Ascending aorta (tissue), 2 donors: ENCODE data around the gene LARGE1. TPM values are rescaled to one million over a fixed set of nuclear protein-coding genes. Genes with fewer than 3 reads are reported as not detected.

ENCODE experiments used
- DNase-seq, 2 donors: peaks; one replicate each; pipeline ENCODE4 v3.0.0-alpha.2; 2019; ENCODE audit warnings: low spot score in 2 of 2
- H3K27ac ChIP-seq, 2 donors: fragments of 200-600 bp; sonication (generic); one replicate each; pipeline ENCODE4 v1.5.1; 2016 to 2017; ENCODE audit warnings: mild to moderate bottlenecking in 1 of 2
- H3K27me3 ChIP-seq: fragments of 200-600 bp; sonication (generic); one replicate; pipeline ENCODE4 v1.5.1; 2017
- H3K36me3 ChIP-seq, 2 donors: fragments of 200-600 bp; sonication (generic); one replicate each; pipeline ENCODE4 v1.5.1; 2016
- H3K4me1 ChIP-seq, 2 donors: fragments of 200-600 bp; sonication (generic); one replicate each; pipeline ENCODE4 v1.5.1; 2016 to 2017; ENCODE audit warnings: mild to moderate bottlenecking in 1 of 2
- H3K4me3 ChIP-seq, 2 donors: fragments of 200-600 bp; sonication (generic); one replicate each; pipeline ENCODE4 v1.5.1; 2016 to 2017; ENCODE audit warnings: mild to moderate bottlenecking in 1 of 2
- H3K9me3 ChIP-seq, 2 donors: fragments of 200-600 bp; sonication (generic); one replicate each; pipeline ENCODE4 v1.5.1; 2016
- intact Hi-C: fragments of 100-400 bp; cut with DNase I; formaldehyde crosslinking; loops from one replicate; pipeline ENCODE4 v1.15.1; 2023
- total RNA-seq: library from RNA; depleted of rRNA; stranded (reverse); fragments of >200 nt; gene quantifications from one replicate; pipeline ENCODE4 v1.1.0, GENCODE V29; 2016
- TF ChIP-seq, protein P1 (sequence below), 3 experiments: fragments of 200-600 bp in 2 of 3; fragments of 450-650 bp in 1 of 3; sonication (generic) in 2 of 3; IDR thresholded peaks; one replicate each; pipeline ENCODE4 v1.5.1; 2016 to 2019; ENCODE audit warnings: antibody characterized with exemption in 3 of 3, mild to moderate bottlenecking in 1 of 3, moderate library complexity in 1 of 3

The LARGE1 gene
- total RNA-seq, 1 donor from 2014 or later, result 40.6 TPM

DNA sequence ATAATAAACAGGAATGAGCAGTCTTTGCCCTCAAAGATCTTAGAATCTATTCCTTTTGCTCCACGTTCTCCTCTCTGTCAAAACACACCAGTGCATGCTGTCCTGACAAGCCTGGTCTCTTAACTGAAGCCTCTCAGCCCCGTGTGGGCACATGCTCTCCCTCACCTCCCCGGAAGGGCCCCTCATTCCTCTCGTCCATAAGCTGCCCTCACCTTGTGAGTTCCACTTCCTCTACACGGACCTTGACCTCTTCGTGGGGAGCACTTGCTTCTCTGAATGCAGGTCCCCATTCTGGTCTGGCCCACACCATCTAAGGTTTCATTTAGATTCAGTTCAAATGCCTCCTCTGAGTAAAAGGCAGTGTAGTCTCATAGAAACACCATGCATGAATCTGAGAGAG, 449.8 kb downstream of the LARGE1 start:
- DNase-seq, result no peak
- intact Hi-C loops, result no loop called here
- H3K9me3 ChIP-seq, result no peaks in the 10 kb centered on the region
- H3K4me3 ChIP-seq, result no peak overlapping the region
- no peaks in the 10 kb centered on the region for H3K27me3 ChIP-seq
- TF ChIP-seq, protein P1, sequence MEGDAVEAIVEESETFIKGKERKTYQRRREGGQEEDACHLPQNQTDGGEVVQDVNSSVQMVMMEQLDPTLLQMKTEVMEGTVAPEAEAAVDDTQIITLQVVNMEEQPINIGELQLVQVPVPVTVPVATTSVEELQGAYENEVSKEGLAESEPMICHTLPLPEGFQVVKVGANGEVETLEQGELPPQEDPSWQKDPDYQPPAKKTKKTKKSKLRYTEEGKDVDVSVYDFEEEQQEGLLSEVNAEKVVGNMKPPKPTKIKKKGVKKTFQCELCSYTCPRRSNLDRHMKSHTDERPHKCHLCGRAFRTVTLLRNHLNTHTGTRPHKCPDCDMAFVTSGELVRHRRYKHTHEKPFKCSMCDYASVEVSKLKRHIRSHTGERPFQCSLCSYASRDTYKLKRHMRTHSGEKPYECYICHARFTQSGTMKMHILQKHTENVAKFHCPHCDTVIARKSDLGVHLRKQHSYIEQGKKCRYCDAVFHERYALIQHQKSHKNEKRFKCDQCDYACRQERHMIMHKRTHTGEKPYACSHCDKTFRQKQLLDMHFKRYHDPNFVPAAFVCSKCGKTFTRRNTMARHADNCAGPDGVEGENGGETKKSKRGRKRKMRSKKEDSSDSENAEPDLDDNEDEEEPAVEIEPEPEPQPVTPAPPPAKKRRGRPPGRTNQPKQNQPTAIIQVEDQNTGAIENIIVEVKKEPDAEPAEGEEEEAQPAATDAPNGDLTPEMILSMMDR (IDR thresholded peaks at IDR 0.05), result no peak
- no peak overlapping the region for H3K27ac ChIP-seq
- no peaks in the 10 kb centered on the region for H3K4me1 ChIP-seq
- H3K36me3 ChIP-seq, result no peaks in the 10 kb centered on the region

DNA sequence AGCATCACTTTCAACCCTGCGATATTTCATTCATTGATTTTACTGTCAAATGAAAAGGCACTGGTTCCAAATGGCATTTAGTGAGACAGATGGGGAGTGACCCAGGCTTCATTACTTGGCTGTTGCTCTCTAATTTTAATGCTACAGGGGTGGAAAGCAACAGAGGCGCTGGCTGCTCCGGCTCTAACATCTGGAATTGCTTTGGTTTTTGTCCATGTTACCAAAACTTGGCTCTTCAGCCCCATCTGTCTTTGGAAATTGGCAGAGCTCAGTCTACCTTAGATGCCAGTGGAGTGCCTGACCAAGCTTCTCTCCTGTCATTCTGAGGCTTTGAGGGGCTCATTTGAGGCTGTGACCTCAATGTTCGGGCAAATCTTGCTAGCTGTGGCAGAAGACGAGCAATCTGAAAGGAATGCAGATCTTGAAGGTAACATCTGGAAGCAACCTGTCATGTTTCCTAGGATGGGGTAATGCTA, 452.6 kb downstream of the LARGE1 start:
- H3K4me1 ChIP-seq, result no peaks in the 10 kb centered on the region
- no peak overlapping the region for H3K4me3 ChIP-seq
- no peaks in the 10 kb centered on the region for H3K36me3 ChIP-seq
- H3K27me3 ChIP-seq, result no peaks in the 10 kb centered on the region
- peaks cover 0 to 2% of the 10 kb centered on the region in 2 donors for H3K9me3 ChIP-seq
- intact Hi-C loops, result no loop called here
- DNase-seq, result no peak
- H3K27ac ChIP-seq, result no peak overlapping the region
- TF ChIP-seq, protein P1 (IDR thresholded peaks at IDR 0.05), result no peak

DNA sequence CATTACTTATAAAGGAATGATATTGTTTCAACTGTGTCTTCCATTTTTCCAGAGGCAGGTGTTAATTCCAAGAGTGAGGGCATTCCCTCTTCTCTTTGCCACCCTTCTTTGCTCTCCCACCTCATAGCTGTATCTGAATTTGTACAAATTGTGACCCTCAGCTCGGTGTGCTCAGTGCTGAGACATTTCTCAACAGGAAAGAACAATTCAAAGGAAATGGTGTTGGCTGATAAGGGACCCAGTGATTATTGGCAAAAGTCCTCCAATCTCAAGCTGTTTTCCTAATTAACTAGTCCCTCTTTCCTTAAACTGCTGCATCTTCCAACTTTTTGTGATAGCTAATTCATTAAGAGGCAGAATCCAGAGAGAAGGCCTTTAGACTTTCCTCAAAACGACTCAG, 453.2 kb downstream of the LARGE1 start:
- intact Hi-C loops, result no loop called here
- Histone ChIP-seq H3K27me3 (no peaks in the 10 kb centered on the region), H3K36me3 (no peaks in the 10 kb centered on the region), H3K27ac (no peak overlapping the region), H3K4me3 (no peak overlapping the region), H3K9me3 (peaks cover 0 to 5% of the 10 kb centered on the region in 2 donors), H3K4me1 (no peaks in the 10 kb centered on the region)
- TF ChIP-seq, protein P1 (IDR thresholded peaks at IDR 0.05), result no peak
- no peak for DNase-seq

DNA sequence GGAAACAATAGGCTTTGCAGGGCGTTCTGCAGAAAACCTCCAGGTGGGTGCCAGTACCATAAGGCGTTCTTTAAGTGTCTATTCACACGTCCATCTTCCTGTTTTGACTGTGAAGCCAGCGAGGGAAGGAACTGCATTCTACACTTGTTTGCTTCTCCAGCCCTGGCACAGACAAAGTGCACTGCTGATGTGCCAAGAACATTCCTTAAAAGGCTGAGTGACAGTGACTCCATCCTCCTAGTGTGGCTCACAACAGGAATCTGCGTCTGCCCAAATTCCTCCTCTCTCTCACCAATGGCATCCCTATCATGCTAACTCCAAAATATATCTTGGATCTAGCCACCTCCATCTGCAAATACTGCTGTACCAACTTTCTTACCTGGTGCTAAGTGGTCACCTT, 454.7 kb downstream of the LARGE1 start:
- no peaks in the 10 kb centered on the region for H3K36me3 ChIP-seq
- intact Hi-C loops, result no loop called here
- DNase-seq, result no peak
- no peak overlapping the region for H3K4me3 ChIP-seq
- H3K9me3 ChIP-seq, result peaks cover 0 to 5% of the 10 kb centered on the region in 2 donors
- no peaks in the 10 kb centered on the region for H3K4me1 ChIP-seq
- H3K27me3 ChIP-seq, result no peaks in the 10 kb centered on the region
- TF ChIP-seq, protein P1 (IDR thresholded peaks at IDR 0.05), result no peak
- H3K27ac ChIP-seq, result no peak overlapping the region

DNA sequence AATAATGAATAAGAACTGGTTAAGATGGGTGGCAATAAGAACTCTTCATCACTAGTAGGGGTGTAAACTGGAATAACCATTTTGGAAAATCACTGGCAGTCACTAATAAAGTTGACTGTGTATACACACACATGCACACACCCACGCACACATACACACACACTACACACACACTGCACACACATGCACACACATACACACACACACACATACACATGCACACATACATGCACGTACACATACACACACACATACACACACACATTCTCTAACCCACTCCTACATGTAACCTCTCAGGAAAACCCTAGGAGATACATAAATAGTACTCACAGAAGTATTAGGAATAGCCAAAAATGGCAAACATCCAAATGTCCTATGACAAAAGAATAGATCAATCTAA, 455.6 kb downstream of the LARGE1 start:
- Histone ChIP-seq H3K4me1 (no peaks in the 10 kb centered on the region), H3K27ac (no peak overlapping the region), H3K27me3 (no peaks in the 10 kb centered on the region), H3K9me3 (peaks cover 0 to 5% of the 10 kb centered on the region in 2 donors), H3K4me3 (no peak overlapping the region), H3K36me3 (no peaks in the 10 kb centered on the region)
- TF ChIP-seq, protein P1 (IDR thresholded peaks at IDR 0.05), result no peak
- no peak for DNase-seq
- intact Hi-C loops, result no loop called here
